Transverse colon (tissue), 4 donors: ENCODE results near the gene EPB41L4B. TPM values are rescaled to one million over a fixed set of nuclear protein-coding genes. Genes with fewer than 3 reads are reported as not detected.

Experiments used
- DNase-seq: peaks from one replicate; pipeline ENCODE4 v3.0.0-alpha.2; 2019
- H3K27ac ChIP-seq, 4 donors: fragments of 200-600 bp; sonication (generic); 2 replicates each; pipeline ENCODE4 v1.5.1; 2016 to 2018; ENCODE audit warnings: inconsistent platforms in 4 of 4
- H3K27me3 ChIP-seq: fragments of 200-600 bp; sonication (generic); 2 replicates; pipeline ENCODE4 v1.5.1; 2017; ENCODE audit warnings: inconsistent platforms
- H3K36me3 ChIP-seq, 4 donors: fragments of 200-600 bp; sonication (generic); 2 replicates each; pipeline ENCODE4 v1.5.1; 2017 to 2019; ENCODE audit warnings: inconsistent platforms in 4 of 4
- H3K4me1 ChIP-seq, 4 donors: fragments of 200-600 bp; sonication (generic); 2 replicates each; pipeline ENCODE4 v1.5.1; 2017 to 2020; ENCODE audit warnings: inconsistent platforms in 4 of 4
- H3K4me3 ChIP-seq, 4 donors: fragments of 200-600 bp; sonication (generic); 1 replicate in 1 of 4; 2 replicates in 3 of 4; pipeline versions ENCODE4 v1.5.1 to v1.6.1; 2017 to 2019; ENCODE audit warnings: inconsistent platforms in 4 of 4
- H3K9me3 ChIP-seq, 2 donors: fragments of 200-600 bp; sonication (generic); 2 replicates each; pipeline ENCODE4 v1.5.1; 2017 to 2019; ENCODE audit warnings: inconsistent platforms in 2 of 2
- EP300 ChIP-seq: sonication (generic); formaldehyde crosslinking; IDR thresholded peaks from one replicate; pipeline ENCODE4 v1.6.1; 2017; ENCODE audit warnings: antibody characterized with exemption, low read depth
- POLR2A ChIP-seq: fragments of 450-650 bp; IDR thresholded peaks from one replicate; pipeline ENCODE4 v1.6.1; 2016; ENCODE audit warnings: antibody characterized with exemption, mild to moderate bottlenecking, moderate library complexity
- POLR2AphosphoS5 ChIP-seq, 3 donors: sonication (generic); formaldehyde crosslinking; IDR thresholded peaks; one replicate each; pipeline ENCODE4 v1.6.1; 2016; ENCODE audit warnings: antibody characterized with exemption in 3 of 3
- WGBS, 2 donors: methylation state at CpG; one replicate each; pipeline ENCODE4 v1.1.5; 2018; ENCODE audit warnings: low coverage in 1 of 2; 5-methylcytosine and 5-hydroxymethylcytosine counted together
- in situ Hi-C, 4 donors: fragments of 200-750 bp; cut with MboI; loops; one replicate each; pipeline versions ENCODE4 v1.15.0 to v1.15.1; 2017; ENCODE audit warnings: low sequenced_read_pairs in 3 of 4, low pct_ligation_motif_present in 1 of 4, low pct_unique_long_range_greater_than_20kb in 1 of 4
- intact Hi-C: fragments of 100-400 bp; cut with DNase I; formaldehyde crosslinking; loops from one replicate; pipeline ENCODE4 v1.15.1; 2023; ENCODE audit warnings: low total_unique reads
- total RNA-seq, 4 donors: library from RNA; depleted of rRNA; stranded (reverse); fragments of >200 nt; gene quantifications; one replicate each; pipeline ENCODE4 v1.1.0, GENCODE V29; 2016
- TF ChIP-seq, protein P1 (sequence below), 5 experiments: fragments of 200-600 bp in 3 of 5; fragments of 450-650 bp in 2 of 5; sonication (generic) in 3 of 5; IDR thresholded peaks; 1 replicate in 2 of 5; 2 replicates in 3 of 5; pipeline ENCODE4 v1.5.1; 2016 to 2017; ENCODE audit warnings: antibody characterized with exemption in 5 of 5, inconsistent platforms in 3 of 5, mild to moderate bottlenecking in 2 of 5, moderate library complexity in 1 of 5

The EPB41L4B gene
- total RNA-seq, 4 donors from 2014 or later: 76.8 to 159 (median 110) TPM

DNA sequence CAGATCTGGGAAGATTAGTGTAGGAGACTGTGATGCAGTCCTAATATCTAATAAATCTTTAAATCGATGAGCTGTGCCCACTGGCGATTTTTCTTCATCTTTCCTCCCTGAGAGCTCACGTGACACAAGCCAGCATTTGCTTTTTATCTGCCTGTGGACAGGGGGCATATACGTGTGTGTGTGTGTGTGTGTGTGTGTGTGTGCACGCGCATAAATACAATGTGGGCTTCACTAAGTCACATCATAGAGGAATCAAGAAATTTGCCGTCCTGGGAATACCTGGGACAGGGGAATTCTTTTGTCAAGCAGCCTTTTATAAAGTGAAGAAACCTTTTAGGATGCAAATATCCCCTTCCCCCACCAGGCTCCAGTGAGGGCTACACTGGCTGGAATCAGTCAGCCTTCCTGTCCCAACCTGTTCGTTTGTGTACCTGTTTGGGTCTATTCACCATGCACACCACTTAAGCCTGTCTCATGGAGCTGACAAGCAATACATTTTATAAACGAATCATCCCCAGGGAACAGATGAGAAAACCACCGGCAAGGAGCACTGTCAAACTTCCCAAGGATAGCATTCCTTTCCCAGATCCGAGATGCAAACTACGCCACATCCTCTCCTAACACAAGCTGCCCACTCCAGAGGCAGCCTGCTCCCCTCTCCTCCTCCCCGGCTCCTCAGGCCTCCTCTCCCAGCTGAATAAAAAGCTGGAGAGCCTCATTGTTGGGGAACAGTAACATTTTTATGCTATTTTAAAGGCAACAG lies 2.7 kb downstream of the EPB41L4B start:
- TF ChIP-seq EP300 (no peak), POLR2A (no peak), POLR2AphosphoS5 (IDR thresholded peaks at IDR 0.05) (no peak)
- TF ChIP-seq, protein P1, sequence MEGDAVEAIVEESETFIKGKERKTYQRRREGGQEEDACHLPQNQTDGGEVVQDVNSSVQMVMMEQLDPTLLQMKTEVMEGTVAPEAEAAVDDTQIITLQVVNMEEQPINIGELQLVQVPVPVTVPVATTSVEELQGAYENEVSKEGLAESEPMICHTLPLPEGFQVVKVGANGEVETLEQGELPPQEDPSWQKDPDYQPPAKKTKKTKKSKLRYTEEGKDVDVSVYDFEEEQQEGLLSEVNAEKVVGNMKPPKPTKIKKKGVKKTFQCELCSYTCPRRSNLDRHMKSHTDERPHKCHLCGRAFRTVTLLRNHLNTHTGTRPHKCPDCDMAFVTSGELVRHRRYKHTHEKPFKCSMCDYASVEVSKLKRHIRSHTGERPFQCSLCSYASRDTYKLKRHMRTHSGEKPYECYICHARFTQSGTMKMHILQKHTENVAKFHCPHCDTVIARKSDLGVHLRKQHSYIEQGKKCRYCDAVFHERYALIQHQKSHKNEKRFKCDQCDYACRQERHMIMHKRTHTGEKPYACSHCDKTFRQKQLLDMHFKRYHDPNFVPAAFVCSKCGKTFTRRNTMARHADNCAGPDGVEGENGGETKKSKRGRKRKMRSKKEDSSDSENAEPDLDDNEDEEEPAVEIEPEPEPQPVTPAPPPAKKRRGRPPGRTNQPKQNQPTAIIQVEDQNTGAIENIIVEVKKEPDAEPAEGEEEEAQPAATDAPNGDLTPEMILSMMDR (IDR thresholded peaks at IDR 0.05): no peak
- Histone ChIP-seq H3K27ac (peak overlapping the region; percentile 80 to 93 (median 86)), H3K9me3 (no peaks in the 10 kb centered on the region), H3K36me3 (no peaks in the 10 kb centered on the region), H3K27me3 (peaks cover 21% of the 10 kb centered on the region), H3K4me3 (peak overlapping the region in 3 of 4 donors; percentile 49 to 67 (median 55)), H3K4me1 (peaks cover 9 to 59% (median 28%) of the 10 kb centered on the region in 4 donors)
- WGBS, 2 donors: 0 to 34% methylated on average over 4 to 13 of the region's 13 CpGs
- intact Hi-C loops (loop anchor here (10.0 kb wide), 1 partner anchor 383 kb away; the partner anchor contains the start of genes ABITRAM and ELP1), in situ Hi-C loops (loop anchor here in 1 of 4 donors (5.0 kb wide), 1 partner anchor 71 kb away; no protein-coding TSS in a partner anchor)
- no peak for DNase-seq

DNA sequence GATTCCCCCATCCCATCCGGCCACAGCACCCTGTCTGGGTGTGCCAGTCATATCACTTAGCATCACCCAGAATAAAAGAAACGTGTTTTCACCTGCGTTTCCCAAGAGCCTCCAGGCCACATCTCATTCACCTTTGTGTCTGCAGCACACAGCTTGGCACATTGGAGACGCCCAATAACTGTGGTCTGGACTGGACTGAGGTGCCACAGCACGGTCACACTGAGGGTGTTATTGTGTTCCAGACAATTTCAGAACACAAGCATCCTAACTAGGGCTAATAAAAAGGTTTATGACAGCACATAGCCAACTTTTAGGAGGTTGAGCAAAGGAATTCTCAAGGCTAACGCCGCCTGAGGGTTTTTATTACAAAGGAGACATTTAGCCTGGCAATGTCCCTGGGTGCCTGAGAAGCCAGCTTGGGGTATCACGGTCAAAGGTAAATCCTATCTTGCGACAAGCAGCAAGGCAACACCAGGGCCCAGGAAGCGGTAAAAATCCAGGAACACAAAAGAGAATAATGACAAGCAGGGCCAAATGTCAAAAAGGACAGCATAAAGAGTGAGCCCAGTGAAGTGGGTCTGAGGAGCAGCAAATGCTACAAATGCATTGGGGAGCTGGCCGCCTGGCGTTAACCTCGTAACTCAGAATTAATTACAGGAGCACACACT lies 3.4 kb downstream of the EPB41L4B start:
- H3K4me1 ChIP-seq: peaks cover 11 to 66% (median 31%) of the 10 kb centered on the region in 4 donors
- H3K9me3 ChIP-seq: no peaks in the 10 kb centered on the region
- in situ Hi-C loops (loop anchor here in 1 of 4 donors (5.0 kb wide), 1 partner anchor 70 kb away; no protein-coding TSS in a partner anchor), intact Hi-C loops (loop anchor here (10.0 kb wide), 1 partner anchor 383 kb away; the partner anchor contains the start of genes ABITRAM and ELP1)
- H3K27me3 ChIP-seq: peaks cover 21% of the 10 kb centered on the region
- H3K36me3 ChIP-seq: no peaks in the 10 kb centered on the region
- TF ChIP-seq, protein P1 (IDR thresholded peaks at IDR 0.05): no peak
- no peak for TF ChIP-seq EP300
- peak in 2 of 3 donors; percentile 8 to 31 for TF ChIP-seq POLR2AphosphoS5 (IDR thresholded peaks at IDR 0.05)
- peak; percentile 32 for TF ChIP-seq POLR2A
- peak overlapping the region; percentile 80 to 93 (median 86) for H3K27ac ChIP-seq
- peak; percentile 59 for DNase-seq
- 49 to 54% methylated on average over 6 to 13 of the region's 13 CpGs for WGBS, 2 donors
- H3K4me3 ChIP-seq: peak overlapping the region in 1 of 4 donors; percentile 67

DNA sequence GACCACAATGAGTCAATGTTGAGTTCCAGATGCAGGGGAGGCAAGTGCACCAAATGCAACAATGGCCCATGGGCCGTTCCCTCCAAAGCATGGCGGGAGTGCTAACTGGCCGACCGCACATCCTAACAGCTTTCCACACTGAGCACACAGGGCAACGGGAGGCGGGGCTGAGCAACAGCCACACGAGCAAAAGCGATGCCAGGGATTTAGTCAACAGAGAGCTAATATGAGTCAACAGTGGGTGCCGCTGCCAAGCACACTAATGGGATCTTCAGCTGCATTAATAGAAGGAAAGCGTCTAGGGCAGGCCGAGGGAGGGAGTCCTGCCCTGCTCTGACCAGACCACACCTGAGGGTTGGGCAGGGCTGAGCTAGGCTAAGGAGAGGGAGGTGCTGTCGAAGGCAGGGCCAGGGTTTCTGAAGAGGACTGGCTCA lies 4.6 kb downstream of the EPB41L4B start:
- Histone ChIP-seq H3K27ac (peak overlapping the region; percentile 80 to 93 (median 86)), H3K9me3 (no peaks in the 10 kb centered on the region), H3K4me1 (peaks cover 11 to 68% (median 35%) of the 10 kb centered on the region in 4 donors), H3K36me3 (no peaks in the 10 kb centered on the region), H3K27me3 (peaks cover 21% of the 10 kb centered on the region), H3K4me3 (no peak overlapping the region)
- peak; percentile 88 for DNase-seq
- in situ Hi-C loops: loop anchor here in 1 of 4 donors (5.0 kb wide), 1 partner anchor 69 kb away; no protein-coding TSS in a partner anchor
- WGBS, 2 donors: 30 to 59% methylated on average over 2 to 12 of the region's 12 CpGs
- no peak for TF ChIP-seq EP300
- TF ChIP-seq, protein P1 (IDR thresholded peaks at IDR 0.05): no peak
- TF ChIP-seq POLR2AphosphoS5 (IDR thresholded peaks at IDR 0.05): peak; percentile 30 to 84 (median 68)
- peak; percentile 50 for TF ChIP-seq POLR2A
- intact Hi-C loops: loop anchor here (10.0 kb wide), 1 partner anchor 381 kb away; the partner anchor contains the start of genes ABITRAM and ELP1
